Measurements from ENCODE around the gene TAF7L. TPM values are rescaled to one million over a fixed set of nuclear protein-coding genes. Genes with fewer than 3 reads are reported as not detected.
"Not testable (repeated sequence)": the region's sequence is repeated elsewhere in the genome, so short reads cannot be mapped to it uniquely, and the experiment has no call there.

The TAF7L gene
- total RNA-seq, 1 experiment from 2014 or later: not detected

DNA sequence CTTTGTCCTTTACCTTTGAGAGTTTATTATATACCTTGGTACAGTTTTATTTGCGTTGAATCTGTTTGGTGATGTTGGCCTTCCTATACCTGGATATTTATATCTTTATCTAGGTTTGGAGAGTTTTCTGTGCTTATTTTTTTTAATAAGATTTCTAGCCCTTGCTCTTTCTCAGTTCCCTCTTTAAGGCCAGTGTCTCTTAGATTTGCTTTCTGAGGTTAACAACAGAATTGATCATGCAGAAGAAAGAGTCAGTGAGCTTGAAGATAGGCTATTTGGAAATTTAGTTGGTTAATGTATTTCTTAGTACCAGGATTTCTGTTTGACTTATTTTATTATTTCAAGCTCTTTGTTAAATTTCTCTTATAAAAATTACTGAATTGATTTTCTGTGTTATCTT lies 12.7 kb upstream of the TAF7L start:
- no TSS peak for BruUV-seq (replicated peaks)
- CTCF ChIA-PET: no interaction called here

DNA sequence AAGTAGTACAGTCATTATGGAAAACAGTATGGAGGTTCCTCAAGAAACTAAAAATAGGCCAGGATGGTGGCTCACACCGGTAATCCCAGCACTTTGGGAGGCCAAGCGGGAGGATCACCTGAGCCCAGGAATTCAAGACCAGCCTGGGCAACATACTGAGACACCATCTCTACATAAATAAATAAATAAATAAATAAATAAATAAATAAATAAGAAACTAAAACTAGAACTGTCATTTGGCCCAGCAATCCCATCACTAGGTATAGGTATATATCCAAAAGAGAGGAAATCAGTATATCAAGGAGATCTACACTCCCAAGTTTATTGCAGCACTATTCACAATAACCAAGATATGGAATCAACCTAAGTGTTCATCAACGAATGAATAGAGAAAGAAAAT lies 4.5 kb upstream of the TAF7L start:
- CTCF ChIA-PET: not testable (repeated sequence)

More for the DNA sequence above, 12.7 kb upstream of the TAF7L start:
- no peak overlapping the region for H3K4me2 ChIP-seq (ENCODE audit: low read length)
- no peak overlapping the region for H3K9ac ChIP-seq (ENCODE audit: low read length)
- H3K9me2 ChIP-seq (replicated peaks; ENCODE audit: low read length): no peaks in the 10 kb centered on the region
- no peaks in the 10 kb centered on the region for H3K79me2 ChIP-seq (ENCODE audit: low read length)
- ATAC-seq: no peak
- H4K20me1 ChIP-seq (ENCODE audit: low read length): no peaks in the 10 kb centered on the region
- no peaks in the 10 kb centered on the region for H3K9me3 ChIP-seq (ENCODE audit: low read length)
- H3K36me3 ChIP-seq (ENCODE audit: low read depth, low read length): no peaks in the 10 kb centered on the region
- no peaks in the 10 kb centered on the region for H3K4me1 ChIP-seq (ENCODE audit: insufficient read depth, low read length)
- H2AFZ ChIP-seq (ENCODE audit: low read length): no peak overlapping the region
- TF ChIP-seq EZH2 (IDR thresholded peaks at IDR 0.05; ENCODE audit: low read length, unreplicated experiment) (no peak), EZH2phosphoT487 (IDR thresholded peaks at IDR 0.05; ENCODE audit: borderline replicate concordance, low read length) (no peak)
- TF ChIP-seq, protein P1, sequence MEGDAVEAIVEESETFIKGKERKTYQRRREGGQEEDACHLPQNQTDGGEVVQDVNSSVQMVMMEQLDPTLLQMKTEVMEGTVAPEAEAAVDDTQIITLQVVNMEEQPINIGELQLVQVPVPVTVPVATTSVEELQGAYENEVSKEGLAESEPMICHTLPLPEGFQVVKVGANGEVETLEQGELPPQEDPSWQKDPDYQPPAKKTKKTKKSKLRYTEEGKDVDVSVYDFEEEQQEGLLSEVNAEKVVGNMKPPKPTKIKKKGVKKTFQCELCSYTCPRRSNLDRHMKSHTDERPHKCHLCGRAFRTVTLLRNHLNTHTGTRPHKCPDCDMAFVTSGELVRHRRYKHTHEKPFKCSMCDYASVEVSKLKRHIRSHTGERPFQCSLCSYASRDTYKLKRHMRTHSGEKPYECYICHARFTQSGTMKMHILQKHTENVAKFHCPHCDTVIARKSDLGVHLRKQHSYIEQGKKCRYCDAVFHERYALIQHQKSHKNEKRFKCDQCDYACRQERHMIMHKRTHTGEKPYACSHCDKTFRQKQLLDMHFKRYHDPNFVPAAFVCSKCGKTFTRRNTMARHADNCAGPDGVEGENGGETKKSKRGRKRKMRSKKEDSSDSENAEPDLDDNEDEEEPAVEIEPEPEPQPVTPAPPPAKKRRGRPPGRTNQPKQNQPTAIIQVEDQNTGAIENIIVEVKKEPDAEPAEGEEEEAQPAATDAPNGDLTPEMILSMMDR (conservative IDR thresholded peaks at IDR 0.05; ENCODE audit: low read depth, low read length): no peak
- POLR2A ChIA-PET (ENCODE audit: unreplicated experiment): no interaction called here
- intact Hi-C loops (cut with micrococcal nuclease): no loop called here
- no peak overlapping the region for H3K4me3 ChIP-seq (ENCODE audit: low read length)
- no peaks in the 10 kb centered on the region for H3F3A ChIP-seq (ENCODE audit: low read length, unreplicated experiment)
- DNase-seq: no peak
- no peak overlapping the region for H3K27ac ChIP-seq (ENCODE audit: low read length)
- no peaks in the 10 kb centered on the region for H3K27me3 ChIP-seq (ENCODE audit: low read length)

GRCh38 chrX:101287402-101287801 lies 3.7 kb downstream of the TAF7L start:
- no peaks in the 10 kb centered on the region for H3K9me2 ChIP-seq (replicated peaks; ENCODE audit: low read length)
- H4K20me1 ChIP-seq (ENCODE audit: low read length): no peaks in the 10 kb centered on the region
- peak; percentile 75 for DNase-seq
- ChIA-PET CTCF (no interaction called here), POLR2A (ENCODE audit: unreplicated experiment) (no interaction called here)
- BruUV-seq (replicated peaks): no TSS peak
- H3K9ac ChIP-seq (ENCODE audit: low read length): no peak overlapping the region
- no peak overlapping the region for H3K27ac ChIP-seq (ENCODE audit: low read length)
- intact Hi-C loops (cut with micrococcal nuclease): loop anchor here (1.0 kb wide), 2 partner anchors 27 to 392 kb away; no protein-coding TSS in a partner anchor
- no peaks in the 10 kb centered on the region for H3K36me3 ChIP-seq (ENCODE audit: low read depth, low read length)
- TF ChIP-seq EZH2 (IDR thresholded peaks at IDR 0.05; ENCODE audit: low read length, unreplicated experiment) (no peak), EZH2phosphoT487 (IDR thresholded peaks at IDR 0.05; ENCODE audit: borderline replicate concordance, low read length) (no peak)
- TF ChIP-seq, protein P1 (conservative IDR thresholded peaks at IDR 0.05; ENCODE audit: low read depth, low read length): peak; percentile 61
- no peaks in the 10 kb centered on the region for H3K27me3 ChIP-seq (ENCODE audit: low read length)
- H3K4me2 ChIP-seq (ENCODE audit: low read length): no peak overlapping the region
- H3F3A ChIP-seq (ENCODE audit: low read length, unreplicated experiment): no peaks in the 10 kb centered on the region
- H3K79me2 ChIP-seq (ENCODE audit: low read length): no peaks in the 10 kb centered on the region
- ATAC-seq: peak; percentile 57; the same call in 1 of the 2 replicates
- H3K4me1 ChIP-seq (ENCODE audit: insufficient read depth, low read length): no peaks in the 10 kb centered on the region
- no peaks in the 10 kb centered on the region for H3K9me3 ChIP-seq (ENCODE audit: low read length)
- H2AFZ ChIP-seq (ENCODE audit: low read length): no peak overlapping the region
- H3K4me3 ChIP-seq (ENCODE audit: low read length): no peak overlapping the region

More for the DNA sequence above, 4.5 kb upstream of the TAF7L start:
- intact Hi-C loops (cut with micrococcal nuclease); H3K9me2 ChIP-seq (replicated peaks; ENCODE audit: low read length); ATAC-seq; H3K4me3 ChIP-seq (ENCODE audit: low read length); H3K4me2 ChIP-seq (ENCODE audit: low read length); BruUV-seq (replicated peaks); H3K9me3 ChIP-seq (ENCODE audit: low read length); DNase-seq; POLR2A ChIA-PET (ENCODE audit: unreplicated experiment); H3F3A ChIP-seq (ENCODE audit: low read length, unreplicated experiment); H2AFZ ChIP-seq (ENCODE audit: low read length); H3K4me1 ChIP-seq (ENCODE audit: insufficient read depth, low read length); H3K79me2 ChIP-seq (ENCODE audit: low read length); H3K27ac ChIP-seq (ENCODE audit: low read length); H3K36me3 ChIP-seq (ENCODE audit: low read depth, low read length); H4K20me1 ChIP-seq (ENCODE audit: low read length); H3K9ac ChIP-seq (ENCODE audit: low read length); H3K27me3 ChIP-seq (ENCODE audit: low read length): not testable (repeated sequence)

All from PC-3 (cell line).